GM18519 (cell line): ENCODE data around the gene SSH3.
A peak's percentile ranks its signal among the peaks of the same experiment; 100 is the strongest.

Experiments used
- ATAC-seq: cut with Tn5 transposase; IDR thresholded peaks from one replicate; pipeline ENCODE4 v1.9.1; 2021; ENCODE audit warnings: mild to moderate bottlenecking, moderate library complexity; ENCODE audit not compliant: unreplicated experiment, low FRiP score

Gene SSH3

DNA sequence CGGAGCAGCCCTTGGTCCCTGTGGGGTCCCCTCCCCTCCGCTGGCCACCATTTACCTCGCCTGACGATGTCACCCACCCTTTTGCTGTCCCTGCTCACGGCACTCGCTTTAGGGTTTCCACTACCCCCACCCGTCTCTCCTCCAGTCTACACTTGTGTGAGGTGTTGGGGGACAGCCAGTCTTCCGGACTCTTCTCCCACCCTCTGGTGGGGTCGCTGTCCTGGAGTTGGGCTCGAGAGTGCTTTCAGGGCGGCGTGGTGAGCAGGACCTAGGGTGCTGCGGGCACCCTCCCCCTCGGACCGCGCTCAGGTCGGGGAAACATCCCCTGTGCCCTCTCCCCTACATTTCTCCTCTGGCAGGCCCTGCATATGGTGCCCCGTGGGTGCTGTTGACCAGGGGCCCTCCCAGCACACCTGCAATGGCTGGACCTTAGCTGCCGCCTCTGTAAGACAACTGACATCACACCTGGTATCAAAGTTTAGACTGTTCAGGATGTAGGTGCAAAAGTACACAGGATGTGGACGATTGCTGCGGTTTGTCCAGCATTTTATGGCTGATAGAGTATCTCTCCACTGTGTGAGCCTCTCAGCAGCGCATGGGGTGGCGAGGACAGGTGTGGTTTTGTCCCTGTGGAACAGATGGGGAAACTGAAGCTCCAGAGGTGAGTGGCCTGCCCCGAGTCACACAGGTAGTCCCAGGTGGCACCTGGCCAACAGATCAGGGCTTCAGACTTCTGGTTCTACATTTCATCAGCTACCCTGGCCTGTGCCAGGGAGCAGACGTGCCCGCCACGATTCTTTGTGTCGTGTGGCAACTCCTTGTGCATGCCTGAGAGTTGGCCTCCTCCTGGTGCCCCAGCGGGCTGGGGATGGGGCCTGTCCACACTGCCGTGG lies 35.9 kb upstream of the SSH3 start:
- no peak for ATAC-seq

DNA sequence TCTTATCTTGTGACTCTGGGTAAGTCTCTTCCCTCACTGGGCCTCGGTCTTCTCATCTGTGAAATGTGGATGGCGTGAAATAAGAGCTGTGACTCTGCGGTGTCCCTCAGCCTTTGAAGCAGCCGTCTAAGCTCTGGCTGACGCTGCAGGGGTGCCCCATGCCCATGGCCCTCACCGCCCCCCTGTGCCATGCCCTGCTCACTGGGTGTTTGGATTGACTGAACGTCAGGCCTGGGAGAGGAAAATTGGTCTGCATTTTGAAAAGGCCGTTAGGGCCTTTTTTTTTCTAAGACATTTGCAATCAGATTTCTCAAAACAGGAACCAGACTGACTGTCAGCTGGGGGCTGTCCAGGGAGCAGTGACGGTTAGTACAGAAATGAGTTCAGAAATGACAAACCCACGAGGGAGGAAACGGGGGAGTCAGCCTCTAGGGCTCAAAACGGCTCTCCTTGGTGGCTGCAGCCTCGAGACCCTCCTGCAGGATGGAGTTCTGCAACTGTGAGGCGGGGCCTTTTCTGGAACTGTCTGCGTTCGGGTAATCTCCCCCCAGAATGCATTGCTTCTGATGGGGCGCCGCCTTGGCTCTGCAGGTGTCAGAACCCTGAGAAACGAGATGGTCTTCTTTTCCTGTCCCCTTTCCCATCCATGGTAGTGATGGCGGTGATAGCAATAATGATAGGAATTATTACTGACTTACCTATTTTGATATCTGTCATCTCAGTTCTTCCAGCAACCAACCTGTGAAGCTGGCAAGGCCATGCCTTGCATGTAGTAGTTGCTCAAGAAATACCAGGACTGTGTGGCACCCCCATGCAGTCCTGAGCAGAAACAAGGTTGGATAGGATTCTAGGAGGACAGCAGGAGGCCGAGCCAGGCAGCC lies 35.0 kb upstream of the SSH3 start:
- no peak for ATAC-seq

DNA sequence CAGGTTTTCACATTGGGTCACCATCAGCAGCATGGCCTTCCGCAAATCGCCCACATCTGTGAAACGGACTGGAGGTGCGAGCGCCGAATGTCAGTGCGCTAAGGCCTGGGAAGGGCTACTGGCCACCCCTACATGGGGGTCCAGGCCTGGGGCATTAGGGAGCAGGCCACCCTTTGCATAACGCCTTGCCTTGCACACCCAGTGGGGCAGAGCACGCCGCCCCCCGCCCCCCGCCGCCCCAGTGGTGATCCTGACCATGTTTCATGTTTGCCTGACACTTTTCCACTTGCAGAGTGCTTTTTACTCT lies 34.4 kb upstream of the SSH3 start:
- no peak for ATAC-seq

DNA sequence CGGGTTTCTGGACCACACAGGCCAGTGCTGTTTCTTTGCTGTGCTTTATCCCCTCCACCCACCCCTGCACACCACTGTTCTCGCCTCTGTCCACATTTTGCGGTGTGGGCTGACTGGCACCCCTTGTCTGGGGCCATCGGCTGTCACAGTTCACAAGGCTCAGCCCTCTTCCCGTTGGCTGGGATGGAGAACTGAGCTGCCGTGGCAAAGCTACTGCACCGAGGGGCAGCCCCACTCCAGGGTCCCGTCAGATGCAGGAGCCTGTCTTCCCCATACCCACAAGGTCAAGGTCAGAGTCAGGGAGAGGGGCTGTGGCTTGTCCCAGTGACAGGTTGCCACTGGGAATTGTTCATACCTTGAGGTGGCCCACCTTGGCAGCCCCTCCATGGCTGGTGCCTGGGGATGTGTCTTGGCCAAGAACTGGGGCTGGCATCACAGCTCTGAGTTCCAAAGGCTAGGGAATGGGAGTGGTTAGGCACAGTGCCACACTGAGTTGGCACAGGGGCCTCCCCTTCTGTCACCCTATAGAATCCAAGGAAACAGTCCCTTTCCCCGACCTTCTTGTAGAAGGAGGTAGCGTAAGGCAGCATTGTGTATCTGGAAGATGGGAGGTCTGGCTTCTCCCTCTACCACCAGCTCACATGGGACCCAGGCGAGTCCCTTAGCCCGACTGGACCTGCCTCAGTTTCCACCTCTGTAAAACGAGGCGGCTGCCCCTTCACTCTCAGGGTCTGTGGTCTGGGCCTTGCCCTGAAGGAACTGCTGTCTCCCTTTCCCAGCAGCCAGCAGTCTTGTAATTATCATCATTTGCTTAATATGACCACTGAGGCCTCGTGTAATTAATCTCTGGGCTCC lies 33.7 kb upstream of the SSH3 start:
- no peak for ATAC-seq

DNA sequence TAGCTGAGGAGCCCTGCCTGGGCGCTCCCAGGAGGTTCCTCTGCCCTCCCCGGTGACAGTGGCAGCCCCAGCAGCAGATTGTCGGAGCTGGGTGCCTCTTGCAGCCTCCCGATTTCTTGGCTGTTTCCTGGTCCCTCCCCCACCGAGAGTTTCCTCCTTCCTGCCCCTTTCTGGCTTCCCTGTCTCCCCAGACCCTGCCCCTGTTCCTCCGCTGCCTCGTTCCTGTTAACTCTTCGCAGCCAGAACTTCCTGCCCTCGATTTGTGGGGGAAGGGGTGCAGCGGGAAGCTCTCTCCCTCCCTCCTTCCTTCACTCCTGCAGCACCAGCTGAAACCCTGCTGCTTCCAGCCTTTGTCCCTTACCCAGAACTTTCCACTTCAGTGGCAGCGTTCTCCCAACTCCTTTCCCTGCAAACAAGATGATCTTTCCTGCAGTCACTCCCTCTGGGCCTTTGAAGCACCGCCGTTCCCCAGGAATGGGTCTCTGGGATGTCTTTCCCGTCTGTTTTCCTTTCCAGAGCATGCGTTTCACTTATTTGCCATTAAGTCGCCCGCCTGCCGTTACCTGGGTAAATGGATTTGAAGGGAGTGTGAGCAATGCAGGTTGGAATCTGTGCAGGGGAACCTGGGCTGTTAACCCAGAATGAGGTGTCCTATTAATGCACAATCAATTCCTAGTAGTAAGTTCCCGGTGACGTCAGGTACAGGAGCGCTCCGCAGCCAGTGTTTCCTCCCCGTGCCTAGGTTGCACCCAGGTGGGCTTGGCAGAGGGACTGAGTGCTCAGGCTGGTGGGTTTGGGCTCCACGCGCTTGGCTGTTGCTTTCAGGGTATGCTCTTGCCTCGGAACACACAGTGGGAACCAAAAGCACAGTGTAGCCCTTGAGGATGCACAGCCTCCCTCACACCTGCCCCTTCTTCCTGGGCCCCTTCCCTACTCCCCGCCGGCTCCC lies 32.8 kb upstream of the SSH3 start:
- no peak for ATAC-seq

DNA sequence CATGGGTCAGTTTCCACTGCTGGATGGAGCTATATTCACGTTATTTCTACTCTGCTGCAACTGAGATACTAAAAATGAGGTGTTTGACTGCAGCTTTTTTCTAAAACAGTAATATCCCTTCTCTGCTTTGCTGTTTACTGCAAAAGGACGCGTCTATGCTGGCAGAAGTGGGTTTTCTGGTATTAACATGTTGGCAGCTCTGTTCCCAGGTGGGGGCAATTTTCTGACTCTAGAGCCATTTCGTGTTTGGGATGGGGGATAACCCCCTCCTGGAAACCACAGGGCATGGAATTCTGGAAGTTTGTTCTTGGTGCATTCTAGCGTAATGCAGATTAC lies 32.2 kb upstream of the SSH3 start:
- ATAC-seq, result no peak

DNA sequence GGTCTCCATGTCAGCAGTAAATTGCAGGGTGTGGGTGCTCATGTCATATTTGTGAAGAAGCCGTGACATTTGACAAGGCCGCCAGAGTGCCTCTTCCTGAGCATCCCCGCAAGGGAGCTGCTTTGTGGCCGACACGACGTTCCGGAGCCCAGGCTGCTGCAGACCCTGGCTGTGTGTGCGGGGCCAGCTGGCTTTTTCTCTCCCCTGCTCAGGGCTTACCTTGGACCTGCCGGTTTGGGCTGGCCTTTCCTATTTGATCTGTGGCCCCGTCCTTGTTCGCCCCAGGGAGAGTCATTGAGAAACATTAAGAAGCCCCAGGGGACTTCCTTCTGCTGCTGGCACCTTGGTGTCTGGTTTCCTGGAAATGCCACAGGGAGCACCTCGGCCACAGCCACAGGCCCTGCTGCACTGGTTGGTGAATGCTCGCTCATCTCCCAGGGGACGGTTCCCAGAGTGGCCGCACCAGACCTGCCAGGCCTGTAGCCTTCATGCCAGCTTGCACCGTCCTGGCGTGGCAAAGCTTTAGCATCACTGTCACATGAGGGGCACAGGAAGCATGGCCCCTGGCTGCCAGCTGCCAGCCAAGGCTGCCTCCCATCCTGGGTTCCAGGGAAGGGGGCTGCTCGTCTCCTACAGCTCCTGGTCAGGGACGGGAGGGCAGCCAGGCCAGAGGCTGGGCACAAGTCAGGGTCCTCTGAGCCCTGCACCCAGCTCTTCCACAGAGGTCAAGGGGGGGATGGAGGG lies 31.6 kb upstream of the SSH3 start:
- no peak for ATAC-seq

DNA sequence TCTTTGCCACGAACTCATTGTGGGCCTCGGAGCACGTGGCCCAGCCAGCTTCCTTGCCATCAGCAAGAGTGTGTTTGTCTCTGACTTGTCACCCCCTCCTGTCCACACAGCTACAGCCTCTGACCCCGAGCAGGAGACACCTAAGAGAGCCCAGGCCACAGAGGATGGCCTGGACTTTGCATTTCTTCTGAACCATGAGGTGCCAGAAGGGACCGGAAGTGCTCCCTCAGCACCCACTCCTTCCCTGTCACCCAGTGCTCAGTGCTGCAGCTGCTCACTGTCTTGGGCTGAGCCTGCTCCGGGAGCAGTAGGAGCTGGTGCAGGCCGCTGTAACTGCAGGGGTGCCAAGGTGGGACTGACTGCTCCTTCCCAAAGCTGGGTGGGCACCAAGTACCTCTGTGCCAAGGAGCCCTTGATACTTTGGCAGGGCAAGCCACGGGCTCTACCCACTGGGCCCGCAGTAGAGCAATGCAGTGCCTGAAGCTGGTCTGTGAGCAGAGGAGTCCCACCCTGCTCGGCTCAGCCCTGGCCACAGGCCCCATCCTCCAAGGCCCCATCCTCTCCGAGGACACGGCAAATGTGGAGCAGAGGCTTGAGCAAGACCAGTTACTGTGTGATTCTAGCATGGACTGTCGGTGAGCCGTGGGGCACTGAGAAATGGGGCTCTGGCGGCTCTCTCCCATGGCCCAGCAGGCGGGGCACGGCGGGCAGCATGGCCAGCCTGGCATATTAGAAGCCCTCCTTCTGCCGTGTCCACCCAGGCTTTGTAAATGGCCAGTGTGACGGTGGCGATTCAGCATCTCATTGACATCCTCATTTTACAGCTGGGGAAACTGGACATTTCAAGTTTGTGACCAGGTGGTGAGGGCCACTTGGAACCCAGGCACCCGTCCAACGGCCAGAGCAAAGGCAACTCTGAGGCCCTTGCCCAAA lies 30.7 kb upstream of the SSH3 start:
- no peak for ATAC-seq

DNA sequence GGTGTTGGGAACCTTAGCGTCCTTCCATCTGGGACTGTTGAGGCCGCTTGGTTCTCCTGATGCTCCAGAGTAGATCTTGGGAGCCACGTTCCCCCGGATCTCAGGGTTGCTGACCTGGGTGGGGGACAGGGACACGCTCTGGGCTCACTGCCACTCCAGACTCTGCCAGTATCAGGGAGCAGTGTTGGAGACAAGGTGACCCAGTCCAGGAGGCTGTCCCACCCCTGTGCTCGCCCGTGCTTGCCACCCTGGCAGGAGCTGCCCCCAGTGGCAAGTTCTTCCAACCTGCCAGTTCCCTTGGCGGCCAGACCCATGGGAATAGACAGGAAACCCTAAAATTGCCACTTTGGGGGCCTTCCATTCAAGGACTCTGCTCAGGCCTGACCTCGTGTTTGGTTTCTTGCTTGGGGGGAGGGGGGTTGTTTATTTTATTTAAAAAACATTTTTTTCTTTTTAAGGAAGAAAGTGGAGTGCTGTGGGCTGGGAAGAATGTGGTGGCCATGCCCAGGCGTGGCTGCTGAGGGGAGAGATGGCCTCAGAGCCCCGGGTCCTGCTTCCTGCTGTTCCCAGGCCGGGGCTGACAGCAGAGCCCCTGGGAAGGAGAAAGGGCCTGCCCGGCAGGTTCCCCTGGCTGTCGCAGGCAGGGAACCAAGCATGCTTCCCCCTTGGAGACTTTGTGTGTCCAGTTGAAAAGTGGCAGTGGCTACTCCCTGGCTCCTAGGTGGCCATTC lies 29.9 kb upstream of the SSH3 start:
- ATAC-seq, result no peak

DNA sequence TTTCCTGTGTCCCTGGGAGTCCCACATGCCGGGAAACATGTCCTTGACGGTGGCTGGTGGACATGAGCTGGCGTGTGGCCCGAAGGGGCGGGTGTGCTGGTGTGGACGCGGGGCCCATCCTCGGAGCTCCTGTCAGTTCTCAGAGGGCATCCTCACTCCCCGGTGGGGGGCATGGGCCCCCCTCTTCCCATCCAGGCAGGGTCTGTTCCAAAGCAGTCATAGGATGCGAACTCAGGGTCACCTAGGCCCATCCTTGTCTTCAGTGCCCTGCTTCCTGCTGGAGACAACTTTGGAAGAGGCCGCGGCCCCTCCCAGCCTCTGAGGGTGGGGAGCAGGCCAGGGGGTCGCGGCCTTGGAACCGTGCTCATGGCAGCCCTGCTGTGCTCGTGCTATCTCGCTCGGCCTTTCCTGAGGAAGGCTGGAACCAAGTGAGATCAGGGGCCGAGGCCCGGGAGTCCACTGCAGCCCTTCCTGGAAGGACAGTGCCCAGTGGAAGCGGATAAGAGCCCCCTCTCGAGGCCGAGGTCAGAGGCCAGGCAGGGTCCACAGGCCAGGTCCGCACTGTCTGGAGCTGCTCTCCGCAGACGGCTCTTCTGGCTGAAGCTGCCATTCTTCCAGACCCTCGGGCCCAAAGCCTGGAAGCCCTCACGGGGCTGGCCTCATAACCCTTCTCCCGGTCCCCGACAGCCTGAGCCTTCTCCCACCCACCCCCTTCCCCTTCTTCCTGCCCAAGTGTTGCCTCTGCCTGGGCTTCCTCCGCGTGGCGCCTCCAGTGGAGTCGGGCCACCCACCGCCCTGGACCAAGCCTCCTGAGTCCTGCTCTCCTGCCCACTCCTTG lies 28.3 kb upstream of the SSH3 start:
- ATAC-seq, result no peak

DNA sequence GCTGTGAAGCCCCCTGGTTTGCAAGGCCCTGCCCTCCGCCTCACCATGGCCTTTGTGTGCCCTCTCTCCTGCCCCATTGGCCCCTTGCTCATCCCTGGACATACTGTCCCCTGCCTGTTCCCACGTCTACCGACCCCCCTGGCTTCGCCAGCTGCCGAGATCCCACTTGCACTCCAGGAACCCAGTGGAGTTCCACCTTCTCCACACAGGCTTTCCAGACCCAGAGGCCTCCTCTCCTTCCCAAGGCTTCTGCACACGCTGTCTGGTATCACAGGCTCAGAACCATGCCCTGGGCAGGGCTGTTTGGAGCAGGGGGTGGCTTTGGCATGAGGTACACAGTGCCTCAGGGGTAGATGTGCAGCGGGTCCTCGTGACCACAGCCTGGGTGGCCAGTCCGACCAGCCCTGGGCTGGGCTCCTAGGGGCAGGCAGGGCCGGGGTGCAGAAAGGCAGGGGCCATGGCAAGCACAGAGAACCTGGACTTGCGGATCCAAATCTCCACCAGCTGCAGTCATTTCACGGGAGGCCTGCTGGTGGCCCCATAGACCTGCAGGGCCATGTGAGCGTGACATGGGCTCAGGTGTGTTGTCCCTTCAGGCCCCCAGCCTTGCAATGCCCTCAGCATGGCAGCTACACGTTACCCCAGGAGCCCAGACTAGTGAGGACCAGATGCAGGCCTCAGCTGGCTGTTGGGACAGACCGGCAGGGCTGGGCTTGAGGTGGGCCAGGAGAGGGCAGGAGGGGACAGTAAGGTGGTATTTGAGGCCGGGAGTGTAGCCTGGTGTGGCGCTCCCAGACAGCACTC lies 27.5 kb upstream of the SSH3 start:
- ATAC-seq, result no peak

DNA sequence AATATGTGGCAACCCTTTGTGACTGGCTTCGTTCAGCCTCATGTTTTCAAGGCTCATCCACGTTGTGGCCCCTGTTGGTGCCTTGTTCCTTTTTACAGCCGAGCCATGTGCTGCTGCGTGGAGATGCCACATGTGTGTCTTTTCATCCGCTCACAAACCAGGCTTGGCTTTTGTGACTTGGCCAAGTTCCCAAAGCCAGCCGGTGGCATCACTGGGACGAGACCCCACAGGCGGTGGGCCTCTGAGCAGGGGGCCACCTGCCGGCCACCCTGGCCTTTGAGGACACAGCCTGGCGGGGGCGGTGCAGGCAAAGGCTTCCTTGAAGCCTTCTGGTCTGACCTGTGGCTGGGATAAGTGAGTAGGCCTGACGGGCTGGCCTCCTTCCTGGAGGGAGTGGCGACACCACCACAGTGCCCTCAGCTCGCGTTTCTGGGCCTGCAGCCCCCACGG lies 26.5 kb upstream of the SSH3 start:
- no peak for ATAC-seq

DNA sequence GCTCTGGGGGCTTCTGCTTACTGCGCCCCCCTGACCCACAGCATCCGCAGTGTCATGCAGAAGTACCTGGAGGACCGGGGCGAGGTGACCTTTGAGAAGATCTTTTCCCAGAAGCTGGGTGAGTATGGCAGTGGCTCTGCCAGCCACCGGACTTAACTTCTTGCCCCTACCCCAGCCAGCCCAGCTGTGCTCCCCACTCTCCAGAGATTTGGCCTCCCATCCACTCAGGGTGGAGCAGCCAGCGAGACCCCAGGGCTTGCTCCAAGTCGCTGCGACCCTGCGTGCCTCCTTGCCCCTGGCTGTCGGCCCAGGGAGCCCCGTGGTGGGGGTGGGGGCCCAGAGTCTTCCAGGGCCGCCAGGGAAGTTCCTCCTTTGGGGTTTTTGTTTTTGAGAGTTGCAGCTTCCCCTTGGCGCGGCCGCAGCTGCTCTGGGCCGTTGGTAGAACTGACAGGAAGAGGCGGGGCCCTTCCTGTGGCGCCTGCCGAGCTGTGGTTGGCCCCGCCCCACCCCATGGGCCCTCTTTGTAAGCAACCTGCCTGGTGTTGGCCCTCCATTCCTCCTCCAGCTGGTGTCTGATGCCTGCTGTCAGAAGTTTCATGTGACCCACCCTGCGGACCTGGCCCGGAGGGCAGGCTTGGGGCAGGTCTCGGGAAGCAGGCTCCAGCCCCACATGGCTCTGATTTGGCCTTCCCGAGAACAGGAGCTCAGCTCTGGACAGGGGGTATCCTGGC lies 25.9 kb upstream of the SSH3 start:
- peak; percentile 49 for ATAC-seq

DNA sequence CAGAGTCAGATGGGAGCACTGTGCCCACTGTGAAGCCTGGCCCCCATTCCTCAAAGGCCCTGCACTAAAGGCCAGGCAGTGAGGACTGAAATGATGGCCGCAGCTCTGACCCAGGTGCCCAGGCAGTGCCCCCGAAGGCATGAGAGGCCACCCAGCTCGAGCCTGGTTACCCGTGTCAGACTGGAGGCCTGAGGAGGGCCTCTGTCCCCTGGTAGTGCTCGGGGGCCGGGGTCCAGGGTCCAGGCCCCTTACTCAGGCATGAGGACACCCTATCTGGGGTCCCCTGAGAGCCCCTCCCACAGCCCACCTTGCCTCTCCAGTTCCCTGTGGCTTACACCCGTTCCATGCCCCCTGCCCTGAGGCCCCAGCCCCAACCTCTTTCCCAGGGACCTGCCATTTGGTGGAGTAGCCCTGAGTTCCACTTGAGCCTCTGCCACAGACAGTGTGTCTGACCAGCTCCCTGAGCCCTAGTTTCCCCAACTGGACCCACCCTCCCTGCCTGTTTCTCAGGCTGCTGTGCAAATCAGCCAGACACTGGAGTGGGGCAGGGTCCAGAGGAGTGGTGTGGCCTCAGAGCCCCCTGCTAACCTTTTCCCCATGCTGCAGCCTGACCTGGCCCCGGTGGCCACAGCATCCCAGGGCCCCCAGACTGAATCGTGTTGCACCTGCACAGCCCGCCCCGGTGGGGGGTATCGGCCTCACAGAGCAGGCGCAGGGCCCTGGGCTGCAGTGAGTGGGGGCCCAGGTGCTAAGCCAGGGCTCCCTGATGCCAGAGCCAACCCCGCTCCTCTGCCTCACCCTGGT lies 25.0 kb upstream of the SSH3 start:
- ATAC-seq, result no peak
